NT2/D1 (cell line): Measurements from ENCODE around the gene TTLL5.

Experiments
- SUZ12 ChIP-seq: IDR thresholded peaks from 2 replicates; pipeline ENCODE4 v1.6.1; 2011; ENCODE audit not compliant: insufficient read length, insufficient read depth; ENCODE audit errors: extremely low read depth
- YY1 ChIP-seq: IDR thresholded peaks from 2 replicates; pipeline ENCODE4 v1.6.1; 2011; ENCODE audit not compliant: insufficient read length, insufficient read depth

DNA sequence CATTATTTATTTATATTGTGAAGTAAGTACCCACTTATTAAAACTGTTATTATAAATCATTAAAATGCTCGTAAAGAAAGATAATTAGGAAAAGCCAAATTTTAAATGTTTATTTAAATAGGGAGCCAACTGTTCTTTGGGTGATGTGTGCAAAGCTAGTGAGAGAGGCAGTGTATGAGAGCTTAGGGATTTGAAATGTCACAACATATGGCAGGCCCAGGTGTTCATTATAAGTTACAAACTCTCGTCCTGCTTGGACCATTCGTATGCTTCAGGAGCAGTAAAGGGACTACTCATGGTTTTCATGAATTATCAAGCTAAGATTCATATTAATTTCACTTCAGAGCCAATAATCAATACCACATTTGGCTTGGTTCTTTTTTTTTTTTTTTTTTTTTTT, 166.3 kb downstream of the TTLL5 start:
- TF ChIP-seq YY1 (no peak), SUZ12 (no peak)
